ENCODE results near the gene CFAP69. TPM values are rescaled to one million over a fixed set of nuclear protein-coding genes. Genes with fewer than 3 reads are reported as not detected.

Gene CFAP69
- total RNA-seq, 1 experiment from 2014 or later, result 3.1 TPM

- no peaks in the 10 kb centered on the region for H3K27me3 ChIP-seq (ENCODE audit: low read length)
- no peak for TF ChIP-seq EZH2phosphoT487 (IDR thresholded peaks at IDR 0.05; ENCODE audit: borderline replicate concordance, low read length)
- TF ChIP-seq, protein P1, sequence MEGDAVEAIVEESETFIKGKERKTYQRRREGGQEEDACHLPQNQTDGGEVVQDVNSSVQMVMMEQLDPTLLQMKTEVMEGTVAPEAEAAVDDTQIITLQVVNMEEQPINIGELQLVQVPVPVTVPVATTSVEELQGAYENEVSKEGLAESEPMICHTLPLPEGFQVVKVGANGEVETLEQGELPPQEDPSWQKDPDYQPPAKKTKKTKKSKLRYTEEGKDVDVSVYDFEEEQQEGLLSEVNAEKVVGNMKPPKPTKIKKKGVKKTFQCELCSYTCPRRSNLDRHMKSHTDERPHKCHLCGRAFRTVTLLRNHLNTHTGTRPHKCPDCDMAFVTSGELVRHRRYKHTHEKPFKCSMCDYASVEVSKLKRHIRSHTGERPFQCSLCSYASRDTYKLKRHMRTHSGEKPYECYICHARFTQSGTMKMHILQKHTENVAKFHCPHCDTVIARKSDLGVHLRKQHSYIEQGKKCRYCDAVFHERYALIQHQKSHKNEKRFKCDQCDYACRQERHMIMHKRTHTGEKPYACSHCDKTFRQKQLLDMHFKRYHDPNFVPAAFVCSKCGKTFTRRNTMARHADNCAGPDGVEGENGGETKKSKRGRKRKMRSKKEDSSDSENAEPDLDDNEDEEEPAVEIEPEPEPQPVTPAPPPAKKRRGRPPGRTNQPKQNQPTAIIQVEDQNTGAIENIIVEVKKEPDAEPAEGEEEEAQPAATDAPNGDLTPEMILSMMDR (conservative IDR thresholded peaks at IDR 0.05; ENCODE audit: low read depth, low read length), result no peak
- TF ChIP-seq EZH2 (IDR thresholded peaks at IDR 0.05; ENCODE audit: low read length, unreplicated experiment), result no peak
- peaks cover 13% of the 10 kb centered on the region for H3K79me2 ChIP-seq (ENCODE audit: low read length)
- no peaks in the 10 kb centered on the region for H4K20me1 ChIP-seq (ENCODE audit: low read length)
- H3F3A ChIP-seq (ENCODE audit: low read length, unreplicated experiment), result no peaks in the 10 kb centered on the region
- H3K36me3 ChIP-seq (ENCODE audit: low read depth, low read length), result no peaks in the 10 kb centered on the region
- H3K9ac ChIP-seq (ENCODE audit: low read length), result peak overlapping the region; percentile 64
- DNase-seq (peak; percentile 6), ATAC-seq (peak; percentile 23; the same call in 1 of the 2 replicates)
- ChIA-PET CTCF (interaction anchor here (0.6 to 1.4 kb wide), 5 partner anchors 31 to 65 kb away, joined by 3 to 12 read pairs (median 7); partner anchors contain the start of gene STEAP1), POLR2A (ENCODE audit: unreplicated experiment) (interaction anchor here (0.6 to 1.1 kb wide), 3 partner anchors 11 to 1664 kb away, joined by 5 to 12 read pairs (median 7); no protein-coding TSS in a partner anchor)
- no peak overlapping the region for H3K27ac ChIP-seq (ENCODE audit: low read length)
- H3K9me2 ChIP-seq (replicated peaks; ENCODE audit: low read length), result no peaks in the 10 kb centered on the region
- peak overlapping the region; percentile 99 for H3K4me2 ChIP-seq (ENCODE audit: low read length)
- peak overlapping the region; percentile 88 for H2AFZ ChIP-seq (ENCODE audit: low read length)
- intact Hi-C loops (cut with micrococcal nuclease), result loop anchor here (2.0 kb wide), 1 partner anchor 51 kb away; no protein-coding TSS in a partner anchor
- no TSS peak for BruUV-seq (replicated peaks)
- peaks cover 23% of the 10 kb centered on the region for H3K4me1 ChIP-seq (ENCODE audit: insufficient read depth, low read length)
- no peaks in the 10 kb centered on the region for H3K9me3 ChIP-seq (ENCODE audit: low read length)
- peak overlapping the region; percentile 97 for H3K4me3 ChIP-seq (ENCODE audit: low read length)
These were observed 32.9 kb upstream of the CFAP69 start for GRCh38 chr7:90212149-90212495.

DNA sequence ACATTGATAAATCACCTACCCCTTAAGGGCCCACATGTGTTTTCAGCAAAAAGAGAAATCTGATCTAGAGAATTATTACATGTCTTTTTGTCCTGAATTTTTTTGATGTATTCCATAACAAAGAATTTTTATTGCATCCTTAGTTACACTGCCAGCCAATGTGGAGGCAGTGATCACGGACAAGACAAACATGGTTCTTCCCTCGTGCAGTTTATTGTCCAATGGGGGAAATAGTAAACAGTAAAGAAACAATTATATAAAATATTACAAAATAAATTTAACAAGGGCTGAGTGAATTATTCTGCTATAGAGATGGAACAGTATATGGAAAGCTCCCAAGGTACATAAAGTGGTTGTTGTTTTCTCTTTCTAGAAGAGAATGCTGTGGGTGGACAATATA, 31.5 kb upstream of the CFAP69 start:
- intact Hi-C loops (cut with micrococcal nuclease), result loop anchor here (2.0 kb wide), 1 partner anchor 49 kb away; no protein-coding TSS in a partner anchor
- H3K27ac ChIP-seq (ENCODE audit: low read length), result no peak overlapping the region
- no peaks in the 10 kb centered on the region for H4K20me1 ChIP-seq (ENCODE audit: low read length)
- no peaks in the 10 kb centered on the region for H3K36me3 ChIP-seq (ENCODE audit: low read depth, low read length)
- TF ChIP-seq EZH2 (IDR thresholded peaks at IDR 0.05; ENCODE audit: low read length, unreplicated experiment) (no peak), EZH2phosphoT487 (IDR thresholded peaks at IDR 0.05; ENCODE audit: borderline replicate concordance, low read length) (no peak)
- TF ChIP-seq, protein P1 (conservative IDR thresholded peaks at IDR 0.05; ENCODE audit: low read depth, low read length), result no peak
- no peak for DNase-seq
- no peak overlapping the region for H3K9ac ChIP-seq (ENCODE audit: low read length)
- ATAC-seq, result no peak
- H3K9me3 ChIP-seq (ENCODE audit: low read length), result no peaks in the 10 kb centered on the region
- H3K79me2 ChIP-seq (ENCODE audit: low read length), result peaks cover 13% of the 10 kb centered on the region
- CTCF ChIA-PET, result no interaction called here
- no peaks in the 10 kb centered on the region for H3K9me2 ChIP-seq (replicated peaks; ENCODE audit: low read length)
- no peak overlapping the region for H2AFZ ChIP-seq (ENCODE audit: low read length)
- H3F3A ChIP-seq (ENCODE audit: low read length, unreplicated experiment), result no peaks in the 10 kb centered on the region
- no peaks in the 10 kb centered on the region for H3K27me3 ChIP-seq (ENCODE audit: low read length)
- peak overlapping the region; percentile 99 for H3K4me2 ChIP-seq (ENCODE audit: low read length)
- BruUV-seq (replicated peaks), result no TSS peak
- POLR2A ChIA-PET (ENCODE audit: unreplicated experiment), result interaction anchor here (0.6 kb wide), 1 partner anchor 27 kb away, joined by 4 read pairs; no protein-coding TSS in a partner anchor
- H3K4me1 ChIP-seq (ENCODE audit: insufficient read depth, low read length), result peaks cover 23% of the 10 kb centered on the region
- no peak overlapping the region for H3K4me3 ChIP-seq (ENCODE audit: low read length)

- H3K4me1 ChIP-seq (ENCODE audit: insufficient read depth, low read length), result peaks cover 13% of the 10 kb centered on the region
- peak; percentile 12 for DNase-seq
- no peak overlapping the region for H3K27ac ChIP-seq (ENCODE audit: low read length)
- no peaks in the 10 kb centered on the region for H3K36me3 ChIP-seq (ENCODE audit: low read depth, low read length)
- no peak overlapping the region for H3K4me2 ChIP-seq (ENCODE audit: low read length)
- ChIA-PET POLR2A (ENCODE audit: unreplicated experiment) (no interaction called here), CTCF (no interaction called here)
- H3F3A ChIP-seq (ENCODE audit: low read length, unreplicated experiment), result no peaks in the 10 kb centered on the region
- H3K79me2 ChIP-seq (ENCODE audit: low read length), result peaks cover 18% of the 10 kb centered on the region
- no peak overlapping the region for H3K4me3 ChIP-seq (ENCODE audit: low read length)
- TF ChIP-seq EZH2phosphoT487 (IDR thresholded peaks at IDR 0.05; ENCODE audit: borderline replicate concordance, low read length) (no peak), EZH2 (IDR thresholded peaks at IDR 0.05; ENCODE audit: low read length, unreplicated experiment) (no peak)
- TF ChIP-seq, protein P1 (conservative IDR thresholded peaks at IDR 0.05; ENCODE audit: low read depth, low read length), result no peak
- BruUV-seq (replicated peaks), result no TSS peak
- no peaks in the 10 kb centered on the region for H3K27me3 ChIP-seq (ENCODE audit: low read length)
- no peak overlapping the region for H3K9ac ChIP-seq (ENCODE audit: low read length)
- no peak for ATAC-seq
- H3K9me2 ChIP-seq (replicated peaks; ENCODE audit: low read length), result no peaks in the 10 kb centered on the region
- H4K20me1 ChIP-seq (ENCODE audit: low read length), result no peaks in the 10 kb centered on the region
- no peak overlapping the region for H2AFZ ChIP-seq (ENCODE audit: low read length)
- H3K9me3 ChIP-seq (ENCODE audit: low read length), result no peaks in the 10 kb centered on the region
- intact Hi-C loops (cut with micrococcal nuclease), result no loop called here
These were observed 28.8 kb upstream of the CFAP69 start for GRCh38 chr7:90216080-90216674.

All from PC-3 (cell line).